ENCODE measurements around the gene E2F4. TPM values are rescaled to one million over a fixed set of nuclear protein-coding genes. Genes with fewer than 3 reads are reported as not detected.

E2F4 gene
- total and polyA plus RNA-seq, 5 donors from 2014 or later: 46.8 to 63.7 (median 50.3) TPM

GRCh38 chr16:67187175-67187890 lies 4.6 kb upstream of the E2F4 start:
- no peak overlapping the region for H3K27ac Mint-ChIP-seq
- no peaks in the 10 kb centered on the region for H3K36me3 Mint-ChIP-seq
- no peaks in the 10 kb centered on the region for H3K9me3 Mint-ChIP-seq
- Histone ChIP-seq H3K4me1 (ENCODE audit: control insufficient read depth, insufficient read depth, low read length, poor library complexity, severe bottlenecking) (peaks cover 28% of the 10 kb centered on the region), H3K4me3 (ENCODE audit: low read depth, low read length) (no peak overlapping the region), H3K27me3 (ENCODE audit: control insufficient read depth, insufficient read depth, low read length) (peaks cover 3% of the 10 kb centered on the region), H3K9me3 (ENCODE audit: control insufficient read depth in 2 of 2, low read length in 2 of 2) (no peaks in the 10 kb centered on the region), H3K36me3 (ENCODE audit: control insufficient read depth, insufficient read depth, low read length) (no peaks in the 10 kb centered on the region), H3K27ac (ENCODE audit: insufficient read depth, low read length, poor library complexity, severe bottlenecking) (no peak overlapping the region)
- peaks cover 12 to 28% (median 15%) of the 10 kb centered on the region in 4 donors for H3K4me1 Mint-ChIP-seq
- DNase-seq (no peak), ATAC-seq (ENCODE audit: low read depth in 2 of 2) (no peak)
- H3K4me3 Mint-ChIP-seq: peak overlapping the region in 1 of 4 donors; percentile 27
- H3K27me3 Mint-ChIP-seq: peaks cover 10% of the 10 kb centered on the region

- H3K4me3 Mint-ChIP-seq: peak overlapping the region in 2 of 4 donors; percentile 62 to 69
- H3K27me3 Mint-ChIP-seq: peaks cover 10% of the 10 kb centered on the region
- DNase-seq (no peak), ATAC-seq (ENCODE audit: low read depth in 2 of 2) (no peak)
- no peaks in the 10 kb centered on the region for H3K9me3 Mint-ChIP-seq
- H3K4me1 Mint-ChIP-seq: peaks cover 13 to 38% (median 17%) of the 10 kb centered on the region in 4 donors
- H3K4me1 ChIP-seq (ENCODE audit: control insufficient read depth, insufficient read depth, low read length, poor library complexity, severe bottlenecking): peaks cover 38% of the 10 kb centered on the region
- no peaks in the 10 kb centered on the region for H3K36me3 Mint-ChIP-seq
- H3K4me3 ChIP-seq (ENCODE audit: low read depth, low read length): no peak overlapping the region
- H3K27me3 ChIP-seq (ENCODE audit: control insufficient read depth, insufficient read depth, low read length): peaks cover 3% of the 10 kb centered on the region
- H3K27ac Mint-ChIP-seq: no peak overlapping the region
- H3K36me3 ChIP-seq (ENCODE audit: control insufficient read depth, insufficient read depth, low read length): no peaks in the 10 kb centered on the region
- no peaks in the 10 kb centered on the region for H3K9me3 ChIP-seq (ENCODE audit: control insufficient read depth in 2 of 2, low read length in 2 of 2)
- no peak overlapping the region for H3K27ac ChIP-seq (ENCODE audit: insufficient read depth, low read length, poor library complexity, severe bottlenecking)
Measured at GRCh38 chr16:67188323-67188722, 3.6 kb upstream of the E2F4 start.

DNA sequence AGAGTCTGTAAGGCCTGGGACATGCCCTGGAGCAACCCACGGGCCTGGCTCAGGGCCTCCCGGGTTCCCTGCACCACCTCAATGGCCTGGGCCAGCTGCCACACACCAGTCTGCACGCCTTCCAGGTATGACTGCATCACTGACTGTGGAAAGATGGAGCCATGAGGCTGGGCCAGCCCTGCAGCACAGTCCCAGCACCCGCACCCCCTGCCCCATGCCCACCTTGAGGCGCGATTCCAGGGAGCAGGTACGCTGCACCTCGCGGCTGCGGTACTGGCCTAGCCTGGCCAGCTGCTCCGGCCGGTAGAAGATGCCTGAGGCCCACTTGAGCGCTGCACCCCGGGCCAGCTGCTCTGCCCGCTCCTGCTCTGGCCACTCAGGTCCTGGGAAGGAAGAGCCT lies 3.2 kb upstream of the E2F4 start:
- ATAC-seq (ENCODE audit: low read depth in 2 of 2) (no peak), DNase-seq (no peak)
- Histone ChIP-seq H3K4me3 (ENCODE audit: low read depth, low read length) (no peak overlapping the region), H3K27me3 (ENCODE audit: control insufficient read depth, insufficient read depth, low read length) (peaks cover 3% of the 10 kb centered on the region), H3K36me3 (ENCODE audit: control insufficient read depth, insufficient read depth, low read length) (peaks cover under 1% of the 10 kb centered on the region), H3K27ac (ENCODE audit: insufficient read depth, low read length, poor library complexity, severe bottlenecking) (no peak overlapping the region), H3K4me1 (ENCODE audit: control insufficient read depth, insufficient read depth, low read length, poor library complexity, severe bottlenecking) (peaks cover 42% of the 10 kb centered on the region), H3K9me3 (ENCODE audit: control insufficient read depth in 2 of 2, low read length in 2 of 2) (no peaks in the 10 kb centered on the region)
- H3K36me3 Mint-ChIP-seq: no peaks in the 10 kb centered on the region
- H3K4me3 Mint-ChIP-seq: no peak overlapping the region
- H3K27me3 Mint-ChIP-seq: peaks cover 10% of the 10 kb centered on the region
- peaks cover 13 to 43% (median 21%) of the 10 kb centered on the region in 4 donors for H3K4me1 Mint-ChIP-seq
- H3K9me3 Mint-ChIP-seq: no peaks in the 10 kb centered on the region
- H3K27ac Mint-ChIP-seq: no peak overlapping the region

GRCh38 chr16:67190041-67190440 lies 1.9 kb upstream of the E2F4 start, which contains the start of gene EXOC3L1:
Gene EXOC3L1 (minus strand): TSS chr16:67190136. CDS start chr16:67189676, 460 bp downstream.
- Mint-ChIP-seq H3K9me3 (no peaks in the 10 kb centered on the region), H3K27me3 (peaks cover 10% of the 10 kb centered on the region), H3K4me3 (peak within 1 kb of the TSS in 2 of 4 donors; percentile 54 to 97), H3K4me1 (peaks cover 13 to 49% (median 23%) of the 10 kb centered on the region in 4 donors), H3K36me3 (peaks cover 3% of the 10 kb centered on the region), H3K27ac (no peak within 1 kb of the TSS)
- peaks cover 3% of the 10 kb centered on the region for H3K27me3 ChIP-seq (ENCODE audit: control insufficient read depth, insufficient read depth, low read length)
- peaks cover 35% of the 10 kb centered on the region for H3K4me1 ChIP-seq (ENCODE audit: control insufficient read depth, insufficient read depth, low read length, poor library complexity, severe bottlenecking)
- DNase-seq (no peak), ATAC-seq (ENCODE audit: low read depth in 2 of 2) (no peak)
- no peak within 1 kb of the TSS for H3K27ac ChIP-seq (ENCODE audit: insufficient read depth, low read length, poor library complexity, severe bottlenecking)
- peaks cover 13% of the 10 kb centered on the region for H3K36me3 ChIP-seq (ENCODE audit: control insufficient read depth, insufficient read depth, low read length)
- H3K4me3 ChIP-seq (ENCODE audit: low read depth, low read length): no peak within 1 kb of the TSS
- no peaks in the 10 kb centered on the region for H3K9me3 ChIP-seq (ENCODE audit: control insufficient read depth in 2 of 2, low read length in 2 of 2)

DNA sequence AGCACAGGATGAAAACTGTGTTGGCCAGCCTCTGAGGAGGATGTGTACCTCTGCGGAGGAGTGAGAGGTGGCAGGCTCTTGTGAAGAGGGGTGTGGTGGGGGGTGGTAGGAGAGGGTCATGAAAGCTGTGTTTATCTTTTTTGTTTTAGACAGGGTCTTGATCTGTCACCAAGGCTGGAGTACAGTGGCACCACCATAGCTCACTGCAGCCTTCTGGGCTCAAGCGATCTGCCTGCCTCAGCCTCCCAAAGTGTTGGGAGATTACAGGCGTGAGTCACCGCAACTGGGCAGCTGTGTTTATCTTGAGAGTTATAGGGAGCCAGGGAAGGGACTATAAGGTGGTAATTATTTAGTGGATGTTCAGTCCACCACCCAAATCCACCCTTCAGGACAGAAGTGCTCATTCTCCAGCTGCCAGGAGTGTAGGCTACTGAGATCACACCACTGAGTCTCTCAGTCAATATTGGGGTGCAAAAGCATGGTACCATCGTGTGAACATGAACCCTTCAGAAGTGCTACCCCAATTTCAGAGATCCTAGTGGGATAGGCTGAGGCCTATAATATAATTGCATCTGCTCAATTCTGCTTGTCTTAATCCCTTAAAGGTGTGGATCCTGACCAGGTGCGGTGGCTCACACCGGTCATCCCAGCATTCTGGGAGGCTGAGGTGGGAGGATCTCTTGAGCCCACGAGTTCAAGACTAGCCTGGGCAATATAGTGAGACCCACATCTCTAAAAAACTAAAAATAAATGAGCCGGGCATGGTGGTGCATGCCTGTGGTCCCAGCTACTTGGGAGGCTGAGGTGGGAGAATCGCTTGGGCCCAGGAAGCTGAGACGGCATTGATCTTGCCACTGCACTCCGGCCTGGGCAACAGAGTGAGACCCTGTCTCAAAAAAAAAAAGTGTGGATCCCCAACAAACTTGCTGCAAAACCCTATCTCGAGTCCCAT lies 1.2 kb upstream of the E2F4 start:
- peaks cover 10% of the 10 kb centered on the region for H3K36me3 Mint-ChIP-seq
- peak overlapping the region in 1 of 3 donors; percentile 88 for H3K27ac Mint-ChIP-seq
- peaks cover 4% of the 10 kb centered on the region for H3K27me3 Mint-ChIP-seq
- Histone ChIP-seq H3K36me3 (ENCODE audit: control insufficient read depth, insufficient read depth, low read length) (peaks cover 20% of the 10 kb centered on the region), H3K4me3 (ENCODE audit: low read depth, low read length) (no peak overlapping the region), H3K4me1 (ENCODE audit: control insufficient read depth, insufficient read depth, low read length, poor library complexity, severe bottlenecking) (peaks cover 29% of the 10 kb centered on the region), H3K27ac (ENCODE audit: insufficient read depth, low read length, poor library complexity, severe bottlenecking) (no peak overlapping the region), H3K27me3 (ENCODE audit: control insufficient read depth, insufficient read depth, low read length) (peaks cover 3% of the 10 kb centered on the region), H3K9me3 (ENCODE audit: control insufficient read depth in 2 of 2, low read length in 2 of 2) (no peaks in the 10 kb centered on the region)
- ATAC-seq (ENCODE audit: low read depth in 2 of 2) (no peak), DNase-seq (no peak)
- H3K9me3 Mint-ChIP-seq: no peaks in the 10 kb centered on the region
- peaks cover 9 to 48% (median 17%) of the 10 kb centered on the region in 4 donors for H3K4me1 Mint-ChIP-seq
- H3K4me3 Mint-ChIP-seq: peak overlapping the region in 3 of 4 donors; percentile 90 to 97 (median 96)

DNA sequence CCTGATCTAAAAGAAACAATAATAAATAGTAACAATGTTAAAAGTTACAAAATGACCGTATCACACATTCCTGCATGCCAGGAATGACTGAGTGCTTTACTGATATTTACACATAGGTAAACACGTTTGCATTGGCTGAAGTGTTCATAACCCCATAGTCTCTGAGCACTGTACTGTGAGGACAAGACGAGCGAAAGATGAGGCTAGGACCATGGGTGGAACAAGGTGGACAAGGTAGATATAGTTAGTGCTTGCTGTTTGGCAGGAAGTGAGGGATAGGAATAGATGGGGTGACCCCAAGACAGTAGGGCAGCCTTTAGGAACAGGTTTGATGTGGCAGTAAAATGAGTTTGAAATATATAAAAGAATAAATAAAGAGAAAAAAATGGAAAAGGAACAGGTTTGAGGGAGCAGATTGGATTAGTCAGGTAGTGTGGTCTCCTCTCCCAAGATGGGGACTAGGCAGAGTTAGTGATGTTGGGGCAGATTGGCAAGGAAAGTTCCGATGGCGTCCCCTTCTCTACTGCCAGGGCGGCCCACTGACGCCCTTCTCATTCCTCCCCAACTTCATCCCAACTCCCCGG lies 452 bp upstream of the E2F4 start:
- Histone ChIP-seq H3K9me3 (ENCODE audit: control insufficient read depth in 2 of 2, low read length in 2 of 2) (no peaks in the 10 kb centered on the region), H3K4me1 (ENCODE audit: control insufficient read depth, insufficient read depth, low read length, poor library complexity, severe bottlenecking) (peaks cover 26% of the 10 kb centered on the region), H3K27ac (ENCODE audit: insufficient read depth, low read length, poor library complexity, severe bottlenecking) (peak overlapping the region; percentile 78), H3K36me3 (ENCODE audit: control insufficient read depth, insufficient read depth, low read length) (peaks cover 28% of the 10 kb centered on the region), H3K4me3 (ENCODE audit: low read depth, low read length) (peak overlapping the region; percentile 76), H3K27me3 (ENCODE audit: control insufficient read depth, insufficient read depth, low read length) (peaks cover under 1% of the 10 kb centered on the region)
- Mint-ChIP-seq H3K4me1 (peaks cover 9 to 50% (median 20%) of the 10 kb centered on the region in 4 donors), H3K9me3 (no peaks in the 10 kb centered on the region), H3K36me3 (peaks cover 17% of the 10 kb centered on the region), H3K27me3 (no peaks in the 10 kb centered on the region), H3K4me3 (peak overlapping the region; percentile 90 to 97 (median 94)), H3K27ac (peak overlapping the region; percentile 48 to 95 (median 88))
- no peak for ATAC-seq (ENCODE audit: low read depth in 2 of 2)
- no peak for DNase-seq

DNA sequence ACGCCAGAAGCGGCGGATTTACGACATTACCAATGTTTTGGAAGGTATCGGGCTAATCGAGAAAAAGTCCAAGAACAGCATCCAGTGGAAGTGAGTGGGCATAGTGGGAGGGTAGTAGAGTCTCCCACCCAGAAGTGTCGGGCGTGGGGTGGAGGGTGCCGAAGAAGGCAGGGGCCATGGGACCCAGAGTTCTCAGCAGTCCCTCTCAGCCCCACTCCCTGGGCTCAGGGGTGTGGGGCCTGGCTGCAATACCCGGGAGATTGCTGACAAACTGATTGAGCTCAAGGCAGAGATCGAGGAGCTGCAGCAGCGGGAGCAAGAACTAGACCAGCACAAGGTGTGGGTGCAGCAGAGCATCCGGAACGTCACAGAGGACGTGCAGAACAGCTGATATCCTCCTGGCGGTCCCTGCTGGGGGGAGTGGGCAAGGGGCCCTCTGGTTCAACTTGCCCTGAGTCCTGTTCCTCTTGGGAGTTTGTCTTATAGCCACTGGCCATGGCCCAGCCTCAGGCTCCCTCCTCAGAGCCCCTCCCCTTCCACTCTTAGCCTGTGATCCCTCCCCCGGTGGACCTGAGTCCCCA lies 916 bp downstream of the E2F4 start:
- H3K27ac Mint-ChIP-seq: peak overlapping the region; percentile 83 to 87 (median 86)
- ATAC-seq (ENCODE audit: low read depth in 2 of 2): no peak

More for the DNA sequence above, 916 bp downstream of the E2F4 start:
- no peaks in the 10 kb centered on the region for H3K9me3 ChIP-seq (ENCODE audit: control insufficient read depth in 2 of 2, low read length in 2 of 2)
- H3K4me1 ChIP-seq (ENCODE audit: control insufficient read depth, insufficient read depth, low read length, poor library complexity, severe bottlenecking): peaks cover 26% of the 10 kb centered on the region
- DNase-seq: no peak
- Mint-ChIP-seq H3K4me1 (peaks cover 9 to 53% (median 29%) of the 10 kb centered on the region in 4 donors), H3K4me3 (peak overlapping the region; percentile 90 to 97 (median 94)), H3K9me3 (no peaks in the 10 kb centered on the region), H3K27me3 (no peaks in the 10 kb centered on the region), H3K36me3 (peaks cover 24% of the 10 kb centered on the region)
- peak overlapping the region; percentile 78 for H3K27ac ChIP-seq (ENCODE audit: insufficient read depth, low read length, poor library complexity, severe bottlenecking)
- no peaks in the 10 kb centered on the region for H3K27me3 ChIP-seq (ENCODE audit: control insufficient read depth, insufficient read depth, low read length)
- H3K36me3 ChIP-seq (ENCODE audit: control insufficient read depth, insufficient read depth, low read length): peaks cover 41% of the 10 kb centered on the region
- peak overlapping the region; percentile 82 for H3K4me3 ChIP-seq (ENCODE audit: low read depth, low read length)

Measured in CD4-positive, CD25-positive, alpha-beta regulatory T cell (primary cell).